PC-3 (cell line): Measurements from ENCODE around the gene RBFOX2.

ENCODE experiments used
- EZH2 ChIP-seq: fragments of 300-600 bp; sonication (generic); IDR thresholded peaks from one replicate; pipeline ENCODE4 v1.6.1; 2017; ENCODE audit warnings: antibody characterized with exemption, mild to moderate bottlenecking, low read length; ENCODE audit not compliant: unreplicated experiment
- TF ChIP-seq, protein P1 (sequence below): fragments of 300-600 bp; sonication (generic); conservative IDR thresholded peaks from 2 replicates; pipeline ENCODE4 v1.5.1; 2017; ENCODE audit warnings: antibody characterized with exemption, low read depth, mild to moderate bottlenecking, low read length

DNA sequence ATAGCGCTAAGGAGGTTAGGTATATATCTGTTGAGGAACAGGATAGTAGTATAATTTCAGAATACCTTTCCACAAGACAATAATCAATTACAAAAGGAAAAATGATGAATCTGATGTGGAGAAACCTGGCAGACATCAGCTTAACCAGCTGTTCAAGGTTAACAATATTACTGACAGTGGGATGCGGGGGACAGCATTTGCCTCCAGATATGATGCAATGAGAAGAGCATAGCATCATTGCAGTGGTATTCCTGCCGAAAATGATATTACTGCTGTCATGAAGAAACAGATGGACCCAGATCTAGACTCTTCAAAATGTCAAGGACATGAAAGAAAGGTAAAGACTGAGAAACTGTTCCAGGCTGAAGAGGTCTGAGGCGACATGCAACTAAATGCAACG, 49.7 kb downstream of the RBFOX2 start:
- TF ChIP-seq, protein P1, sequence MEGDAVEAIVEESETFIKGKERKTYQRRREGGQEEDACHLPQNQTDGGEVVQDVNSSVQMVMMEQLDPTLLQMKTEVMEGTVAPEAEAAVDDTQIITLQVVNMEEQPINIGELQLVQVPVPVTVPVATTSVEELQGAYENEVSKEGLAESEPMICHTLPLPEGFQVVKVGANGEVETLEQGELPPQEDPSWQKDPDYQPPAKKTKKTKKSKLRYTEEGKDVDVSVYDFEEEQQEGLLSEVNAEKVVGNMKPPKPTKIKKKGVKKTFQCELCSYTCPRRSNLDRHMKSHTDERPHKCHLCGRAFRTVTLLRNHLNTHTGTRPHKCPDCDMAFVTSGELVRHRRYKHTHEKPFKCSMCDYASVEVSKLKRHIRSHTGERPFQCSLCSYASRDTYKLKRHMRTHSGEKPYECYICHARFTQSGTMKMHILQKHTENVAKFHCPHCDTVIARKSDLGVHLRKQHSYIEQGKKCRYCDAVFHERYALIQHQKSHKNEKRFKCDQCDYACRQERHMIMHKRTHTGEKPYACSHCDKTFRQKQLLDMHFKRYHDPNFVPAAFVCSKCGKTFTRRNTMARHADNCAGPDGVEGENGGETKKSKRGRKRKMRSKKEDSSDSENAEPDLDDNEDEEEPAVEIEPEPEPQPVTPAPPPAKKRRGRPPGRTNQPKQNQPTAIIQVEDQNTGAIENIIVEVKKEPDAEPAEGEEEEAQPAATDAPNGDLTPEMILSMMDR, result no peak
- no peak for TF ChIP-seq EZH2
